MCF 10A (cell line): ENCODE results near the gene C1orf116. TPM values are rescaled to one million over a fixed set of nuclear protein-coding genes. Genes with fewer than 3 reads are reported as not detected.
A peak's percentile ranks its signal among the peaks of the same experiment; 100 is the strongest.

Experiments used
- Bru-seq: library from RNA; stranded (reverse); fragments of 400-500 nt; gene quantifications from one replicate; lab custom pipeline; 2021; lab: Mats Ljungman, UMichigan
- BruChase-seq, 2 experiments: library from RNA; stranded (reverse); fragments of 400-500 nt; gene quantifications; one replicate each; lab custom pipeline; 2021; lab: Mats Ljungman, UMichigan
- BruUV-seq: library from RNA; stranded (reverse); fragments of 400-500 nt; replicated peaks from 2 replicates; lab custom pipeline; 2021; lab: Mats Ljungman, UMichigan
- CTCF ChIA-PET: fragments of 300-600 bp; sonication (Branson Sonifier 250); formaldehyde crosslinking; extraction: SDS; loops from one replicate; lab custom pipeline; 2021; ENCODE audit warnings: antibody characterized with exemption, inconsistent platforms; lab: Yijun Ruan, JAX
- POLR2A ChIA-PET: fragments of 300-600, 350-650 bp; sonication (Branson Sonifier 250); formaldehyde crosslinking; extraction: SDS; loops from one replicate; lab custom pipeline; 2020; ENCODE audit warnings: antibody characterized with exemption, inconsistent platforms; lab: Yijun Ruan, JAX
- DNase-seq: peaks from one replicate; pipeline ENCODE4 v3.0.0-alpha.2; 2018; ENCODE audit not compliant: unreplicated experiment
- H3K27ac Mint-ChIP-seq: one replicate; pipeline ENCODE4 v1.8.0; 2022; ENCODE audit warnings: mild to moderate bottlenecking, low read depth, mixed read lengths; ENCODE audit not compliant: unreplicated experiment
- H3K27me3 Mint-ChIP-seq: one replicate; pipeline ENCODE4 v1.8.0; 2022; ENCODE audit warnings: mixed read lengths; ENCODE audit not compliant: insufficient read depth, unreplicated experiment
- H3K36me3 Mint-ChIP-seq: one replicate; pipeline ENCODE4 v1.8.0; 2022; ENCODE audit warnings: mild to moderate bottlenecking, moderate library complexity, mixed read lengths; ENCODE audit not compliant: insufficient read depth, unreplicated experiment
- H3K4me1 Mint-ChIP-seq: one replicate; pipeline ENCODE4 v1.8.0; 2022; ENCODE audit warnings: mixed read lengths; ENCODE audit not compliant: insufficient read depth, unreplicated experiment
- H3K4me3 Mint-ChIP-seq: one replicate; pipeline ENCODE4 v1.8.0; 2022; ENCODE audit warnings: mild to moderate bottlenecking, moderate library complexity, mixed read lengths; ENCODE audit not compliant: unreplicated experiment
- H3K9me3 Mint-ChIP-seq: one replicate; pipeline ENCODE4 v1.8.0; 2022; ENCODE audit warnings: mixed read lengths; ENCODE audit not compliant: unreplicated experiment
- CTCF ChIP-seq: fragments of 200-600 bp; IDR thresholded peaks from one replicate; pipeline ENCODE4 v1.8.0; 2022; ENCODE audit warnings: antibody characterized with exemption, mild to moderate bottlenecking; ENCODE audit not compliant: unreplicated experiment
- intact Hi-C: fragments of 100-400 bp; cut with micrococcal nuclease; formaldehyde crosslinking; loops from 2 replicates; pipeline ENCODE4 v1.14.1; 2022
- long read RNA-seq: library from polyadenylated mRNA; stranded (forward); transcript quantifications from one replicate; pipeline ENCODE4 v2.0.0, GENCODE V29; 2022
- total RNA-seq: library from RNA; stranded (reverse); gene quantifications from 2 replicates; pipeline ENCODE4 v1.2.3, GENCODE V29; 2022

The C1orf116 gene
- total RNA-seq = 35.4 and 35.5 TPM in 2 replicates
- percentile 93 among the genes with signal in this experiment for Bru-seq, nascent RNA
- BruChase-seq, experiment 1, labeled RNA remaining after a 6-hour chase = percentile 69 among the genes with signal in this experiment
- percentile 94 among the genes with signal in this experiment for BruChase-seq, experiment 2, labeled RNA remaining after a 2-hour chase
- long read RNA-seq, full-length matches to known transcripts = 62 of 108 reads
- long read RNA-seq, partial matches to known transcripts = 18 of 108 reads
- long read RNA-seq, other reads (novel, unspliced or antisense) = 28 of 108 reads

DNA sequence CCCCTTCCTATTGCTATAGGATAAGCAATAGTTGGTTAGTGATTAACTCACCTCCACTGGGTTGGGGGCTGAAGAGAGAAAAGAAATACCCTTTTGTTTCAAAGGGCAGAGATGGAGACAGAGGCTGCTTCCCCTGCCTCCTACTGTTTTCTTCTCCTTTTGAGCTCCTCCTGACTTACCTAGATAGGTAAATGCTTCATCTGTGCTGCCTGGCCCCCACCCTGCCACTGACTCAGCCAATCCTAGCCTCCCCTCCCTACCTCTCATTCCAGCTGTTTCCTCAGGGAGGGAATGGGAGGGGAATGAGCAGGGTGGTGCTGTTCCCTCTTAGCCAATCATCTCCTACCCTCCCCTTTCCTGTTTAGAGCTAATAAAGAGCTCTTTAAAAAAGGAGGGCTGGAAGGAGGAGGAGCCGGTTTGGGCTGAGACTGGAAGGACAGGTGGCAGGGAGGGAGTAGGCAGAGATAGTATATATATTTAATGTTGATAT lies at the start of gene C1orf116:
TSS of gene C1orf116 (minus strand) at position 229 of the 490 bp plus-strand sequence. CDS start 5,158 bp downstream, outside the sequence.
- DNase-seq = peak; percentile 98
- no peaks in the 10 kb centered on the region for H3K27me3 Mint-ChIP-seq
- peak within 1 kb of the TSS; percentile 86 for H3K27ac Mint-ChIP-seq
- no peak for TF ChIP-seq CTCF
- peaks cover 79% of the 10 kb centered on the region for H3K4me1 Mint-ChIP-seq
- peaks cover 7% of the 10 kb centered on the region for H3K36me3 Mint-ChIP-seq
- peak within 1 kb of the TSS; percentile 75 for H3K4me3 Mint-ChIP-seq
- H3K9me3 Mint-ChIP-seq = no peaks in the 10 kb centered on the region
- intact Hi-C loops = loop anchor here (1.0 to 5.0 kb wide), 2 partner anchors 14 to 290 kb away; partner anchors contain the start of gene CD55
- ChIA-PET CTCF (interaction anchor here (0.6 to 17.4 kb wide), 17 partner anchors 9 to 667 kb away, joined by 3 to 280 read pairs (median 6); partner anchors contain the start of gene PFKFB2), POLR2A (interaction anchor here (0.6 to 33.4 kb wide), 42 partner anchors 6 to 1400 kb away, joined by 3 to 2100 read pairs (median 6); partner anchors contain the start of genes C1orf116, CD46, CD55 and DYRK3)
- no TSS peak for BruUV-seq

DNA sequence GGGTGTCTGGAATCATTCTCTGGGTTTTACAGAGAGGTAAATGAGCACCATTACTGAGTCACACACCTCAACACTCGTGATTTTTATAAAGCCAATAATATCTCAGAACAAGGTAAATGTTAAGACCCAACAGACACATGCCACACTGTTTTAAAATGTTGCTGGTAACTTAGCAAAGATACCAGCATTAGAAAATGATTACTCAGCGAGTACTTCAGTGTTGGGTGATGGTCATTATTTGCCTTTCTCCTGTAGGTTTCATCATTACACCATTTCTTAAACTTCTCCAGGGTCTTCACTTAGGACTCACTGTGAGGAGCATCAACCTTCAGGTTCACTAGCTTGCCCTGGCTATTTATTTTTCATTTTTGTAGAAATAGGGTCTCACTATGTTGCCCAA lies 49.2 kb upstream of the C1orf116 start:
- H3K36me3 Mint-ChIP-seq = no peaks in the 10 kb centered on the region
- CTCF ChIA-PET = interaction anchor here (0.7 to 12.6 kb wide), 8 partner anchors 14 to 419 kb away, joined by 3 to 221 read pairs (median 12); partner anchors contain the start of gene YOD1
- H3K27ac Mint-ChIP-seq = no peak overlapping the region
- peaks cover 8% of the 10 kb centered on the region for H3K4me1 Mint-ChIP-seq
- peaks cover 21% of the 10 kb centered on the region for H3K27me3 Mint-ChIP-seq
- H3K9me3 Mint-ChIP-seq = no peaks in the 10 kb centered on the region
- intact Hi-C loops = loop anchor here (2.0 to 10.0 kb wide), 3 partner anchors 183 to 593 kb away; partner anchors contain the start of gene CD55
- no peak overlapping the region for H3K4me3 Mint-ChIP-seq
- POLR2A ChIA-PET = interaction anchor here (1.1 to 4.3 kb wide), 2 partner anchors 31 to 323 kb away, joined by 3 to 23 read pairs; partner anchors contain the start of gene YOD1
- DNase-seq = no peak
- TF ChIP-seq CTCF = no peak
- no TSS peak for BruUV-seq

GRCh38 chr1:207081088-207081487 lies 48.5 kb upstream of the C1orf116 start:
- TF ChIP-seq CTCF = no peak
- H3K4me3 Mint-ChIP-seq = no peak overlapping the region
- peaks cover 12% of the 10 kb centered on the region for H3K4me1 Mint-ChIP-seq
- no peaks in the 10 kb centered on the region for H3K9me3 Mint-ChIP-seq
- H3K27me3 Mint-ChIP-seq = peaks cover 21% of the 10 kb centered on the region
- BruUV-seq = no TSS peak
- no peak for DNase-seq
- CTCF ChIA-PET = interaction anchor here (0.6 to 12.6 kb wide), 10 partner anchors 14 to 420 kb away, joined by 3 to 221 read pairs (median 6); no protein-coding TSS in a partner anchor
- POLR2A ChIA-PET = interaction anchor here (1.1 to 4.3 kb wide), 4 partner anchors 28 to 324 kb away, joined by 3 to 23 read pairs (median 14); partner anchors contain the start of genes C1orf116, PFKFB2 and YOD1
- H3K27ac Mint-ChIP-seq = no peak overlapping the region
- intact Hi-C loops = loop anchor here (2.0 to 10.0 kb wide), 3 partner anchors 184 to 594 kb away; partner anchors contain the start of gene CD55
- no peaks in the 10 kb centered on the region for H3K36me3 Mint-ChIP-seq
